ENCODE results near the gene TNFSF15.

DNA sequence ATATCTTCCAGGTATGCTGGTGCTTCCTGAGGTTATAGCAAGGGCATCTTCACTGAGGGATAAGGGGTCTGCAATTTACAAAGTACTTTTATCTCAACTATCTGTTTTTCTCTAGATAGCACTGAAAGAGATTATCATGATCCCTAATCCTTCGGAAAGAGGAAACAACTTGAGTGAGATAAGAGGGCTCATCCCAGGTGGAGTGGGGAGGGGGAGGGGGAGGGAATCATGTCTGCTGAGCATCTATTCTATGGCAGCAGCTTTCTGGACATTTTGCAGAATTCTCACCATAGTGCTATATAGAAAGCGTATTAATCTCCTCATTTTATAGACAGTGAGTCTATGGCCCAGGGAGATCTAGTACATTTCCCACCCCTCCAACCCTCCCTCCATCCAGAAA is 5.9 kb downstream of the TNFSF15 start:
- TF ChIP-seq SP1 (IDR thresholded peaks at IDR 0.05) (no peak), FOXK2 (IDR thresholded peaks at IDR 0.05) (no peak), SUZ12 (IDR thresholded peaks at IDR 0.05) (no peak), FOXM1 (IDR thresholded peaks at IDR 0.05; ENCODE audit: borderline replicate concordance) (no peak), TARDBP (IDR thresholded peaks at IDR 0.05) (no peak), NFRKB (IDR thresholded peaks at IDR 0.05) (no peak), FOXA1 (IDR thresholded peaks at IDR 0.05) (no peak), ELF4 (IDR thresholded peaks at IDR 0.05) (no peak), LEF1 (IDR thresholded peaks at IDR 0.05; ENCODE audit: borderline replicate concordance) (no peak)
